Esophagus squamous epithelium (tissue), 5 donors: ENCODE measurements around the gene DEFB131B. TPM values are rescaled to one million over a fixed set of nuclear protein-coding genes. Genes with fewer than 3 reads are reported as not detected.
"Not testable (repeated sequence)": the region's sequence is repeated elsewhere in the genome, so short reads cannot be mapped to it uniquely, and the experiment has no call there.

Experiments used
- DNase-seq: peaks from one replicate; lab custom pipeline; 2025; lab: John Stamatoyannopoulos, UW
- H3K27ac ChIP-seq, 4 donors: fragments of 200-600 bp; sonication (generic); one replicate each; pipeline ENCODE4 v1.5.1; 2016 to 2019; ENCODE audit warnings: mild to moderate bottlenecking in 1 of 4
- H3K27me3 ChIP-seq, 4 donors: fragments of 200-600 bp; sonication (generic); 1 replicate in 3 of 4; 2 replicates in 1 of 4; pipeline versions ENCODE4 v1.5.1 to v1.6.0; 2017 to 2021; ENCODE audit warnings: antibody characterized with exemption in 1 of 4
- H3K36me3 ChIP-seq, 3 donors: fragments of 200-600 bp; sonication (generic); one replicate each; pipeline ENCODE4 v1.5.1; 2016 to 2019
- H3K4me1 ChIP-seq, 3 donors: fragments of 200-600 bp; sonication (generic); one replicate each; pipeline ENCODE4 v1.5.1; 2017 to 2019
- H3K4me3 ChIP-seq, 4 donors: fragments of 200-600 bp; sonication (generic); 1 replicate in 3 of 4; 2 replicates in 1 of 4; pipeline ENCODE4 v1.5.1; 2016 to 2019; ENCODE audit warnings: mild to moderate bottlenecking in 2 of 4, moderate library complexity in 1 of 4
- H3K9me3 ChIP-seq, 3 donors: fragments of 200-600 bp; sonication (generic); one replicate each; pipeline ENCODE4 v1.5.1; 2016 to 2019
- POLR2A ChIP-seq, 4 donors: fragments of 450-650 bp; IDR thresholded peaks; one replicate each; pipeline ENCODE4 v1.6.1; 2017; ENCODE audit warnings: antibody characterized with exemption in 4 of 4, mild to moderate bottlenecking in 4 of 4, moderate library complexity in 3 of 4
- WGBS, 2 donors: methylation state at CpG; one replicate each; pipeline ENCODE4 v1.1.5; 2018; 5-methylcytosine and 5-hydroxymethylcytosine counted together
- intact Hi-C: fragments of 100-400 bp; cut with DNase I; formaldehyde crosslinking; loops from one replicate; pipeline ENCODE4 v1.15.0; 2022
- total RNA-seq, 4 donors: library from RNA; depleted of rRNA; stranded (reverse); fragments of >200 nt; gene quantifications; one replicate each; pipeline ENCODE4 v1.1.0, GENCODE V29; 2016
- donor health status: DM: yes; HTN: yes; CAD: no.

The DEFB131B gene
- total RNA-seq, result not detected

- H3K9me3 ChIP-seq, H3K27me3 ChIP-seq, DNase-seq, intact Hi-C loops, H3K4me3 ChIP-seq, H3K4me1 ChIP-seq, H3K27ac ChIP-seq: not testable (repeated sequence)
- WGBS, 2 donors, result 89 to 93% methylated on average over 1 of the region's 1 CpG
- peaks cover 0 to 11% (median 0%) of the 10 kb centered on the region in 3 donors for H3K36me3 ChIP-seq
Observed at GRCh38 chr11:71878059-71878458, at the start of gene DEFB131B. Gene DEFB131B (plus strand): TSS chr11:71878453. CDS start chr11:71878453, 0 bp downstream.

GRCh38 chr11:71829247-71829646 lies 49.0 kb upstream of the DEFB131B start:
- H3K9me3 ChIP-seq, H3K36me3 ChIP-seq, DNase-seq, H3K27me3 ChIP-seq, H3K27ac ChIP-seq, H3K4me1 ChIP-seq, intact Hi-C loops, H3K4me3 ChIP-seq: not testable (repeated sequence)
- whole genome bisulfite sequencing, 2 donors, result 80 to 90% methylated on average over 3 of the region's 3 CpGs

- H3K4me1 ChIP-seq, H3K4me3 ChIP-seq, DNase-seq, H3K9me3 ChIP-seq, H3K27ac ChIP-seq, H3K27me3 ChIP-seq, intact Hi-C loops, H3K36me3 ChIP-seq: not testable (repeated sequence)
- 62 to 71% methylated on average over 3 of the region's 3 CpGs for WGBS, 2 donors
Observed at GRCh38 chr11:71829686-71830085, 48.6 kb upstream of the DEFB131B start.

- H3K4me1 ChIP-seq, result peaks cover 0 to 12% (median 0%) of the 10 kb centered on the region in 3 donors
- H3K4me3 ChIP-seq, H3K27me3 ChIP-seq, DNase-seq, H3K36me3 ChIP-seq, H3K9me3 ChIP-seq, intact Hi-C loops, H3K27ac ChIP-seq: not testable (repeated sequence)
- 0% methylated on average over 1 of the region's 1 CpG; no CpG with 5 or more reads in 1 of the 2 donors for WGBS, 2 donors
Observed at GRCh38 chr11:71832811-71833210, 45.4 kb upstream of the DEFB131B start, which contains the start of gene DEFB108B. Gene DEFB108B (plus strand): TSS chr11:71833200. CDS start chr11:71833200, 0 bp downstream.

- intact Hi-C loops, H3K4me3 ChIP-seq, H3K36me3 ChIP-seq, H3K9me3 ChIP-seq, H3K27me3 ChIP-seq, DNase-seq: not testable (repeated sequence)
- H3K4me1 ChIP-seq, result peaks cover 0 to 31% (median 0%) of the 10 kb centered on the region in 3 donors
- peak overlapping the region; percentile 25 to 69 (median 59) for H3K27ac ChIP-seq
- 55 to 73% methylated on average over 3 to 4 of the region's 6 CpGs for WGBS, 2 donors
Observed at GRCh38 chr11:71842720-71843119, 35.5 kb upstream of the DEFB131B start.

GRCh38 chr11:71843355-71843754 lies 34.9 kb upstream of the DEFB131B start:
- intact Hi-C loops, H3K9me3 ChIP-seq, H3K27me3 ChIP-seq, H3K36me3 ChIP-seq, DNase-seq, H3K4me3 ChIP-seq: not testable (repeated sequence)
- Histone ChIP-seq H3K27ac (peak overlapping the region in 2 of 4 donors; percentile 59 to 69), H3K4me1 (peaks cover 0 to 24% (median 0%) of the 10 kb centered on the region in 3 donors)
- 77 to 83% methylated on average over 2 to 3 of the region's 4 CpGs for WGBS, 2 donors

- intact Hi-C loops, result no loop called here
- no peak overlapping the region for H3K4me3 ChIP-seq
- no peaks in the 10 kb centered on the region for H3K9me3 ChIP-seq
- H3K4me1 ChIP-seq, result peaks cover 0 to 23% (median 0%) of the 10 kb centered on the region in 3 donors
- no peak for DNase-seq
- H3K36me3 ChIP-seq, result no peaks in the 10 kb centered on the region
- no peak overlapping the region for H3K27ac ChIP-seq
- no peak for TF ChIP-seq POLR2A (IDR thresholded peaks at IDR 0.05)
- WGBS, 2 donors, result 93% methylated on average over 4 of the region's 15 CpGs; no CpG with 5 or more reads in 1 of the 2 donors
- H3K27me3 ChIP-seq, result no peaks in the 10 kb centered on the region
Observed at GRCh38 chr11:71843858-71844257, 34.4 kb upstream of the DEFB131B start.

- WGBS, 2 donors, result 90 to 98% methylated on average over 2 of the region's 2 CpGs
- H3K4me3 ChIP-seq, H3K27me3 ChIP-seq, H3K36me3 ChIP-seq, H3K4me1 ChIP-seq, DNase-seq, H3K9me3 ChIP-seq, H3K27ac ChIP-seq, intact Hi-C loops: not testable (repeated sequence)
Observed at GRCh38 chr11:71853895-71854294, 24.4 kb upstream of the DEFB131B start.

GRCh38 chr11:71855880-71856279 lies 22.4 kb upstream of the DEFB131B start:
- H3K9me3 ChIP-seq, H3K4me3 ChIP-seq, DNase-seq, H3K27ac ChIP-seq, H3K4me1 ChIP-seq, H3K36me3 ChIP-seq, intact Hi-C loops, H3K27me3 ChIP-seq: not testable (repeated sequence)
- 16 to 40% methylated on average over 2 of the region's 2 CpGs for WGBS, 2 donors

- H3K4me1 ChIP-seq, H3K9me3 ChIP-seq, H3K36me3 ChIP-seq, H3K27ac ChIP-seq, H3K27me3 ChIP-seq, intact Hi-C loops, DNase-seq, H3K4me3 ChIP-seq: not testable (repeated sequence)
- 93 to 96% methylated on average over 3 of the region's 3 CpGs for WGBS, 2 donors
Observed at GRCh38 chr11:71860835-71861234, 17.4 kb upstream of the DEFB131B start.
